ENCODE measurements around the gene RPS15. TPM values are rescaled to one million over a fixed set of nuclear protein-coding genes. Genes with fewer than 3 reads are reported as not detected.

Gene RPS15
- total RNA-seq, 2 donors from 2014 or later = 2,008 to 2,166 TPM

DNA sequence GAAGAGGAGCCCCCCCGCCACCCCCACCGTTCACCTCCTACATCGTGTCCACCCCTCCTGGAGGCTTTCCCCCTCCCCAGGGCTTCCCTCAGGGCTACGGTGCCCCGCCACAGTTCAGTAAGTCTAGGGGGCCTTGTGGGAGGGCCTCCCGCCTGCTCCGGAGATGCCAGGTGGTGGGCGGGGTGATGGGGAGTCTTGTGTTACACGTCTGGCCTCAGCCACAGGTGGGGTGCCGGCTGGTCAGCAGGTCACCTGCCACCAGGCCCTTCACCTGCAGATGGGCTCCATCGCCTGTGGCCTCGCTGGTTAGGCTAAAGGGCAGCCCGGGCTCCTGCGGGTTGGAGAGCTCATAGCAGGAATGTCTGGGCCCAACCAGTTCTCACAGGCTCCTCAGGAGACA, 8.0 kb upstream of the RPS15 start:
- Histone ChIP-seq H3K4me3 (no peak overlapping the region), H3K36me3 (replicated peaks in 1 of 2; ENCODE audit: insufficient read depth in 1 of 2, low read depth in 2 of 2) (peaks cover 17 to 22% of the 10 kb centered on the region in 2 donors), H3K27me3 (no peaks in the 10 kb centered on the region), H3K27ac (no peak overlapping the region), H3K9me3 (no peaks in the 10 kb centered on the region), H3K4me1 (no peaks in the 10 kb centered on the region)
- TF ChIP-seq, protein P1, sequence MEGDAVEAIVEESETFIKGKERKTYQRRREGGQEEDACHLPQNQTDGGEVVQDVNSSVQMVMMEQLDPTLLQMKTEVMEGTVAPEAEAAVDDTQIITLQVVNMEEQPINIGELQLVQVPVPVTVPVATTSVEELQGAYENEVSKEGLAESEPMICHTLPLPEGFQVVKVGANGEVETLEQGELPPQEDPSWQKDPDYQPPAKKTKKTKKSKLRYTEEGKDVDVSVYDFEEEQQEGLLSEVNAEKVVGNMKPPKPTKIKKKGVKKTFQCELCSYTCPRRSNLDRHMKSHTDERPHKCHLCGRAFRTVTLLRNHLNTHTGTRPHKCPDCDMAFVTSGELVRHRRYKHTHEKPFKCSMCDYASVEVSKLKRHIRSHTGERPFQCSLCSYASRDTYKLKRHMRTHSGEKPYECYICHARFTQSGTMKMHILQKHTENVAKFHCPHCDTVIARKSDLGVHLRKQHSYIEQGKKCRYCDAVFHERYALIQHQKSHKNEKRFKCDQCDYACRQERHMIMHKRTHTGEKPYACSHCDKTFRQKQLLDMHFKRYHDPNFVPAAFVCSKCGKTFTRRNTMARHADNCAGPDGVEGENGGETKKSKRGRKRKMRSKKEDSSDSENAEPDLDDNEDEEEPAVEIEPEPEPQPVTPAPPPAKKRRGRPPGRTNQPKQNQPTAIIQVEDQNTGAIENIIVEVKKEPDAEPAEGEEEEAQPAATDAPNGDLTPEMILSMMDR (IDR thresholded peaks at IDR 0.05) = no peak
- TF ChIP-seq POLR2A (IDR thresholded peaks at IDR 0.05) = no peak
- DNase-seq (no peak), ATAC-seq (no peak)
- WGBS, 2 donors = 86 to 93% methylated on average over 8 to 12 of the region's 14 CpGs
- intact Hi-C loops (cut with DNase I) = no loop called here

DNA sequence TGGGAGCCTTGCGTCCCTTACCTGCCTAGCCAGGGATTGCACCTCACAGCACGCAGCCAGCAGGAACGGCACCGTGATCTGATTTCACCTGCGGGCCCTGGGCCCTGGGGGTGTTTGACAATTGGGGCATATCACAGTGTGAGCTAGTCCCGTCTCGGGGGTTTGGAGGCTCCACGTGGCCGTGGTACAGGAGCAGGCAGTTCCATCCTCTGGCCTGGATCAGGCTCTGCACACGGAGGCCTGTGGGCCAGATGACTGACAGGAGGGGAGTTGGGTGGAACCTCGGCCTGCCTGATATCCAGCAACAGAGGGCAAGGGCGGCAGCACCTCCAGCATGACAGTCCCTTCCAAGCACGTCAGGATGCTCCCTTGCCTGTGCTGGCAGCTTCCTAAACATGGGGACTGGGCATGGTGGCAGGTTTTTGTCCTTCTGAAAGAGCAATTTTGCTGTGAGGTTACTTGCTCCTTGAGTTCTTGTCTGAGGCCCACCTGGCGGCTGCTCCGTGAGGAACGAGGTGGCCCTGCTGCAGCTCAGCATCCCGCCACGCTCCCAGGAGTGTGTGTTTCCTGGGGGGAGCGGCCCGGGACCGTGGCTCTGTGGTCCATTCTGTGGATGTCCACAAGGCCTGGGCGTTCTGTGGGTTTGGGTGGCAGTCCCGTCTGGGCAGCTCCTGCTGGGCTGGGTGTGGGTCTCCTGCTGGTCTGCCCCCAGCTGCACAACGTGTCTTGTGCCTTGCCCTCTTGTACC, 6.3 kb upstream of the RPS15 start:
- H3K4me1 ChIP-seq = no peaks in the 10 kb centered on the region
- TF ChIP-seq, protein P1 (IDR thresholded peaks at IDR 0.05) = no peak
- no peak for TF ChIP-seq POLR2A (IDR thresholded peaks at IDR 0.05)
- H3K9me3 ChIP-seq = no peaks in the 10 kb centered on the region
- DNase-seq (no peak), ATAC-seq (no peak)
- no peak overlapping the region for H3K4me3 ChIP-seq
- H3K27me3 ChIP-seq = no peaks in the 10 kb centered on the region
- intact Hi-C loops (cut with DNase I) = no loop called here
- H3K36me3 ChIP-seq (replicated peaks in 1 of 2; ENCODE audit: insufficient read depth in 1 of 2, low read depth in 2 of 2) = peaks cover 17 to 21% of the 10 kb centered on the region in 2 donors
- no peak overlapping the region for H3K27ac ChIP-seq
- WGBS, 2 donors = 90 to 92% methylated on average over 10 to 24 of the region's 24 CpGs

DNA sequence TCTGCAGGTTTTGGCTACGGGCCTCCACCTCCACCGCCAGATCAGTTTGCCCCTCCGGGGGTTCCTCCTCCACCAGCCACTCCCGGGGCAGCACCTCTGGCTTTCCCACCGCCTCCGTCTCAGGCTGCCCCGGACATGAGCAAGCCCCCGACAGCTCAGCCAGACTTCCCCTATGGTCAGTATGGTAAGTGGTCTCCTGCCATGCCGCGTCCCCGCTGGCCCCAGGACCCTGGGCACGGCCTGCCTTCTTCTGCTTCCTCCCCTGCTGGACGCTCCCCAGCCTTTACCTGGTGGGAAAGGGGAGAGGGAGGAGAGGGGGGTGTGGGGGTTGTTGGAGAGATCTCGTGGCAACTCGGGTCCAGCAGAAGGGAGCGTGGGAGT, 5.7 kb upstream of the RPS15 start:
- WGBS, 2 donors = 90 to 99% methylated on average over 12 to 16 of the region's 16 CpGs
- DNase-seq = no peak
- intact Hi-C loops (cut with DNase I) = no loop called here

DNA sequence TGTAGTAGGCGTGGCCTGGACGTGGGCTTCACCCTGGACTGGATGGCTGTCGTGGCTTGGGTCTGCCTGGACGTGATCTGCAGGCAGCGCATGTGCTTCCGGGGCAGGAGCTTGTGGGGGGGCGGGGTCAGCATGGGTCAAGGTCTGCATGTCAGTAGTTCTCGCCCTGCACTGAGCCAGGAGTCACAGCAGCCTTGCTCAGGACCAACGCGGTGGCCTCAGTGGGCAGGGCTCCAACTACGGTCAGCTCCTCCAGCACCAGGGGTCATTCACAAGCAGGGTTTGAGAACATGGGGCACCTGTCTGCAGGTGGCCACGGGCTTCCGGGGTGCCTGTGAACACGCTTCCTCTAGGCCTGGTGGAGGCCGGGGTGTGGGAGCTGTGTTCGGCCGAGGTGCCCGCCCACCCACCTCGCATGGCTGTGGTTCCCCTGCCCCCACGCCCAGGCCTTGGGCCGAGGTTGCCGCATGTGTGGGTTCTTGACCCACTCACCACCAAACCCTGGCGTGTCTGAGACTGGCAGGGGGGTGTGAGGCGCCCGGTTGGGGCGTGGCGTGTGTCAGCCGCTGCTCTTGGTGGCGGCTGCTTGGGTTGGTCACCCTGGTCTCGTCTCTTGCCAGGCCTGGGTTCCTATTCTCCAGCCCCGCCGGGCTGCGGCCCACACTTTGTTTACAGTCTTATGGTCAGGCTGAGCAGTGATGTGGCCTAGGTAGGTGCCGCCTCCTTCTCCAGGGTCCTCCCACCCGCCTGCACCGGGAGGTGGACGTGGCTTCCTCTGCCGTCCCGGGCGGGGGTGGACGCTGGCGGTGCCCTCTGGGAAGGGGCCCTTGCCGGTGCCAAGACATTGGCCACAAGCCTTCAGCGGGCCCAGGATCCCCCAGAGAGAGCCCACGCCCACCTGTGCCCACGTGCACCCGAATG, 4.8 kb upstream of the RPS15 start:
- Histone ChIP-seq H3K36me3 (replicated peaks in 1 of 2; ENCODE audit: insufficient read depth in 1 of 2, low read depth in 2 of 2) (peaks cover 17 to 21% of the 10 kb centered on the region in 2 donors), H3K27ac (no peak overlapping the region), H3K9me3 (no peaks in the 10 kb centered on the region), H3K4me1 (peaks cover 7% of the 10 kb centered on the region), H3K27me3 (no peaks in the 10 kb centered on the region), H3K4me3 (no peak overlapping the region)
- ATAC-seq = no peak
- 88 to 90% methylated on average over 13 to 46 of the region's 47 CpGs for WGBS, 2 donors
- DNase-seq = no peak
- intact Hi-C loops (cut with DNase I) = no loop called here
- TF ChIP-seq, protein P1 (IDR thresholded peaks at IDR 0.05) = no peak
- TF ChIP-seq POLR2A (IDR thresholded peaks at IDR 0.05) = no peak

More for the DNA sequence above, 5.7 kb upstream of the RPS15 start:
- Histone ChIP-seq H3K27me3 (no peaks in the 10 kb centered on the region), H3K4me3 (no peak overlapping the region), H3K27ac (no peak overlapping the region), H3K4me1 (peaks cover under 1% of the 10 kb centered on the region), H3K9me3 (no peaks in the 10 kb centered on the region), H3K36me3 (replicated peaks in 1 of 2; ENCODE audit: insufficient read depth in 1 of 2, low read depth in 2 of 2) (peaks cover 17 to 21% of the 10 kb centered on the region in 2 donors)
- ATAC-seq = no peak
- no peak for TF ChIP-seq POLR2A (IDR thresholded peaks at IDR 0.05)

DNA sequence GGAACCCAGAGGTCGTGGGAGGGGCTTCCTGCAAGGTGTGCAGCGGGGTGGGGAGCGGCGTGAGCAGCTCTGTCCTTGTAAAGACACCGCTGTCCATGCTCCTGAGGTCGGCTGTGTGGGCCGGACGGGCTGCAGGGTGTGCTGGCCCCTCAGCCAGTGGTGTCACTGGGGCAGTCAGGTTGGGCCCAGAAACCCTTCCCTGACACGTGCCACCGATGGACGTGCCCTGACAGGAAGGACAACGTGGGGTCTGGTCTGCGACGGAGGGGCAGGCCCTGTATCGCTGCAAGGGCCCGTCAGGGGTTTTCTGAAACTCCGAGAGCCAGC, 4.2 kb upstream of the RPS15 start:
- 96% methylated on average over 5 to 17 of the region's 17 CpGs for WGBS, 2 donors
- TF ChIP-seq, protein P1 (IDR thresholded peaks at IDR 0.05) = no peak
- no peak for TF ChIP-seq POLR2A (IDR thresholded peaks at IDR 0.05)
- H3K4me3 ChIP-seq = no peak overlapping the region
- intact Hi-C loops (cut with DNase I) = no loop called here
- DNase-seq (no peak), ATAC-seq (no peak)
- H3K27me3 ChIP-seq = no peaks in the 10 kb centered on the region
- no peaks in the 10 kb centered on the region for H3K9me3 ChIP-seq
- H3K27ac ChIP-seq = no peak overlapping the region
- peaks cover 17 to 18% of the 10 kb centered on the region in 2 donors for H3K36me3 ChIP-seq (replicated peaks in 1 of 2; ENCODE audit: insufficient read depth in 1 of 2, low read depth in 2 of 2)
- peaks cover 7% of the 10 kb centered on the region for H3K4me1 ChIP-seq

Measured in body of pancreas (tissue), 4 donors.